Endothelial cell (in vitro differentiated cells): Measurements from ENCODE around the gene ATG12. TPM values are rescaled to one million over a fixed set of nuclear protein-coding genes. Genes with fewer than 3 reads are reported as not detected.

Experiments
- DNase-seq: peaks from one replicate; pipeline ENCODE4 v3.0.0; 2021; ENCODE audit warnings: low spot score
- H3K27ac Mint-ChIP-seq: one replicate; pipeline ENCODE4 v1.8.0; 2021; ENCODE audit warnings: mixed read lengths, inconsistent platforms; ENCODE audit not compliant: unreplicated experiment
- H3K27me3 Mint-ChIP-seq: one replicate; pipeline ENCODE4 v1.8.0; 2021; ENCODE audit warnings: mild to moderate bottlenecking, moderate library complexity, mixed read lengths, inconsistent platforms; ENCODE audit not compliant: unreplicated experiment
- H3K36me3 Mint-ChIP-seq: one replicate; pipeline ENCODE4 v1.8.0; 2021; ENCODE audit warnings: mild to moderate bottlenecking, low read depth, mixed read lengths, inconsistent platforms; ENCODE audit not compliant: unreplicated experiment
- H3K4me1 Mint-ChIP-seq: one replicate; pipeline ENCODE4 v1.8.0; 2021; ENCODE audit warnings: mild to moderate bottlenecking, mixed read lengths, inconsistent platforms; ENCODE audit not compliant: unreplicated experiment
- H3K4me3 Mint-ChIP-seq: one replicate; pipeline ENCODE4 v1.8.0; 2021; ENCODE audit warnings: mild to moderate bottlenecking, mixed read lengths, inconsistent platforms; ENCODE audit not compliant: unreplicated experiment
- H3K9me3 Mint-ChIP-seq: one replicate; pipeline ENCODE4 v1.8.0; 2021; ENCODE audit warnings: mixed read lengths, inconsistent platforms; ENCODE audit not compliant: unreplicated experiment
- total RNA-seq: library from RNA; stranded (reverse); fragmentation: NEBNext Ultra II Directional; extraction: Animal tissue kit (Norgen Biotek cat#: 25700); gene quantifications from one replicate; pipeline ENCODE4 v1.2.1, GENCODE V29; 2021; ENCODE audit not compliant: unreplicated experiment
- TF ChIP-seq, protein P1 (sequence below): fragments of 200-600 bp; sonication (generic); IDR thresholded peaks from one replicate; pipeline ENCODE4 v1.5.0; 2021; ENCODE audit warnings: antibody characterized with exemption; ENCODE audit not compliant: unreplicated experiment

The ATG12 gene
- total RNA-seq, 1 donor from 2014 or later: 50.8 TPM

GRCh38 chr5:115788440-115788839 lies 52.9 kb downstream of the ATG12 start:
- DNase-seq: no peak
- Mint-ChIP-seq H3K27me3 (no peaks in the 10 kb centered on the region), H3K4me3 (no peak overlapping the region), H3K27ac (no peak overlapping the region), H3K4me1 (no peaks in the 10 kb centered on the region), H3K9me3 (no peaks in the 10 kb centered on the region), H3K36me3 (no peaks in the 10 kb centered on the region)
- TF ChIP-seq, protein P1, sequence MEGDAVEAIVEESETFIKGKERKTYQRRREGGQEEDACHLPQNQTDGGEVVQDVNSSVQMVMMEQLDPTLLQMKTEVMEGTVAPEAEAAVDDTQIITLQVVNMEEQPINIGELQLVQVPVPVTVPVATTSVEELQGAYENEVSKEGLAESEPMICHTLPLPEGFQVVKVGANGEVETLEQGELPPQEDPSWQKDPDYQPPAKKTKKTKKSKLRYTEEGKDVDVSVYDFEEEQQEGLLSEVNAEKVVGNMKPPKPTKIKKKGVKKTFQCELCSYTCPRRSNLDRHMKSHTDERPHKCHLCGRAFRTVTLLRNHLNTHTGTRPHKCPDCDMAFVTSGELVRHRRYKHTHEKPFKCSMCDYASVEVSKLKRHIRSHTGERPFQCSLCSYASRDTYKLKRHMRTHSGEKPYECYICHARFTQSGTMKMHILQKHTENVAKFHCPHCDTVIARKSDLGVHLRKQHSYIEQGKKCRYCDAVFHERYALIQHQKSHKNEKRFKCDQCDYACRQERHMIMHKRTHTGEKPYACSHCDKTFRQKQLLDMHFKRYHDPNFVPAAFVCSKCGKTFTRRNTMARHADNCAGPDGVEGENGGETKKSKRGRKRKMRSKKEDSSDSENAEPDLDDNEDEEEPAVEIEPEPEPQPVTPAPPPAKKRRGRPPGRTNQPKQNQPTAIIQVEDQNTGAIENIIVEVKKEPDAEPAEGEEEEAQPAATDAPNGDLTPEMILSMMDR: no peak

GRCh38 chr5:115787426-115787825 lies 53.9 kb downstream of the ATG12 start:
- H3K4me3 Mint-ChIP-seq: no peak overlapping the region
- H3K27ac Mint-ChIP-seq: no peak overlapping the region
- H3K9me3 Mint-ChIP-seq: no peaks in the 10 kb centered on the region
- TF ChIP-seq, protein P1: no peak
- no peak for DNase-seq
- no peaks in the 10 kb centered on the region for H3K4me1 Mint-ChIP-seq
- no peaks in the 10 kb centered on the region for H3K27me3 Mint-ChIP-seq
- H3K36me3 Mint-ChIP-seq: no peaks in the 10 kb centered on the region

- Mint-ChIP-seq H3K36me3 (no peaks in the 10 kb centered on the region), H3K27me3 (no peaks in the 10 kb centered on the region), H3K4me3 (no peak overlapping the region), H3K27ac (no peak overlapping the region), H3K9me3 (no peaks in the 10 kb centered on the region), H3K4me1 (no peaks in the 10 kb centered on the region)
- TF ChIP-seq, protein P1: no peak
- DNase-seq: no peak
These were observed 55.8 kb downstream of the ATG12 start for GRCh38 chr5:115785381-115786065.

- TF ChIP-seq, protein P1: no peak
These were observed 62.9 kb downstream of the ATG12 start for GRCh38 chr5:115778417-115778816.

More at GRCh38 chr5:115778417-115778816, 62.9 kb downstream of the ATG12 start:
- H3K36me3 Mint-ChIP-seq: no peaks in the 10 kb centered on the region
- H3K27ac Mint-ChIP-seq: no peak overlapping the region
- H3K27me3 Mint-ChIP-seq: no peaks in the 10 kb centered on the region
- H3K4me1 Mint-ChIP-seq: no peaks in the 10 kb centered on the region
- no peak for DNase-seq
- H3K4me3 Mint-ChIP-seq: no peak overlapping the region
- H3K9me3 Mint-ChIP-seq: no peaks in the 10 kb centered on the region

Other genes starting within 250 kb of the ATG12 start
- gene TICAM2, start 239.1 kb downstream of the ATG12 start, total RNA-seq: 1.9 TPM
- gene TMED7, start 215.5 kb downstream of the ATG12 start, total RNA-seq: 89.9 TPM
- 2.9 TPM for gene CDO1, start 24.9 kb downstream of the ATG12 start, total RNA-seq
- gene AP3S1, start 370 bp upstream of the ATG12 start, total RNA-seq: 118 TPM
- gene LVRN, start 120.9 kb upstream of the ATG12 start, total RNA-seq: 1.3 TPM
- not detected for gene ARL14EPL, start 190.9 kb upstream of the ATG12 start, total RNA-seq
- gene COMMD10, start 243.5 kb upstream of the ATG12 start, total RNA-seq: 27.8 TPM